Lung (tissue), 12 donors: ENCODE measurements around the gene MPZL1. TPM values are rescaled to one million over a fixed set of nuclear protein-coding genes. Genes with fewer than 3 reads are reported as not detected.

Experiments
- ATAC-seq: fragments of 200-7000 bp; cut with Tn5 transposase; one replicate; pipeline ENCODE4 v1.9.1; 2020; ENCODE audit warnings: moderate number of reproducible peaks; ENCODE audit not compliant: insufficient read depth, low FRiP score
- DNase-seq, 3 donors: peaks; one replicate each; pipeline ENCODE4 v3.0.0-alpha.2; 2013 to 2017
- H3K27ac ChIP-seq, 2 donors: one replicate each; pipeline ENCODE4 v1.5.1; 2013; ENCODE audit warnings: mild to moderate bottlenecking in 2 of 2, moderate library complexity in 2 of 2, control low read depth in 1 of 2, inconsistent platforms in 1 of 2, low read depth in 1 of 2, low read length in 1 of 2
- H3K27me3 ChIP-seq, 3 donors: one replicate each; pipeline ENCODE4 v1.5.1; 2013; ENCODE audit warnings: low read length in 2 of 3; ENCODE audit not compliant: control insufficient read depth in 3 of 3, insufficient read depth in 3 of 3
- H3K36me3 ChIP-seq, 4 donors: one replicate each; pipeline ENCODE4 v1.5.1; 2013; ENCODE audit warnings: low read length in 4 of 4, mild to moderate bottlenecking in 1 of 4, moderate library complexity in 1 of 4; ENCODE audit not compliant: control insufficient read depth in 4 of 4, insufficient read depth in 4 of 4
- H3K4me1 ChIP-seq, 5 donors: one replicate each; pipeline ENCODE4 v1.5.1; 2013; ENCODE audit warnings: low read length in 5 of 5, mild to moderate bottlenecking in 2 of 5, moderate library complexity in 1 of 5; ENCODE audit not compliant: control insufficient read depth in 5 of 5, insufficient read depth in 5 of 5
- H3K4me3 ChIP-seq: one replicate; pipeline ENCODE4 v1.5.1; 2013; ENCODE audit warnings: mild to moderate bottlenecking, control low read depth, moderate library complexity
- H3K9ac ChIP-seq, 2 donors: one replicate each; pipeline ENCODE4 v1.5.1; 2013; ENCODE audit warnings: low read length in 2 of 2, control low read depth in 1 of 2; ENCODE audit not compliant: insufficient read depth in 1 of 2
- H3K9me3 ChIP-seq, 4 donors: one replicate each; pipeline ENCODE4 v1.5.1; 2013; ENCODE audit warnings: low read length in 3 of 4, mild to moderate bottlenecking in 1 of 4, moderate library complexity in 1 of 4; ENCODE audit not compliant: control insufficient read depth in 4 of 4, insufficient read depth in 3 of 4
- WGBS, 2 donors: extraction: QIAGEN DNeasy Blood & Tissue Kit; methylation state at CpG; one replicate each; pipeline ENCODE4 v1.1.7; 2013; 5-methylcytosine and 5-hydroxymethylcytosine counted together
- polyA plus RNA-seq, 2 donors: library from polyadenylated mRNA; stranded (reverse); fragments of 200-250 nt; gene quantifications; one replicate each; pipeline ENCODE4 v1.2.1, GENCODE V29; 2013
- total RNA-seq, 2 donors: library from RNA; depleted of rRNA in 1 of 2; stranded (reverse); fragments of >200 nt in 1 of 2; gene quantifications; one replicate each; pipeline ENCODE4 v1.2.1, GENCODE V29; 2014 to 2021
- TF ChIP-seq, protein P1 (sequence below): IDR thresholded peaks from 2 replicates; pipeline ENCODE4 v1.5.1; 2012; ENCODE audit warnings: mild to moderate bottlenecking; ENCODE audit errors: control extremely low read depth, extremely low read depth
- donor health status: control.
- donor health status: control.
- donor health status: Bipolar disorder and iron deficiency.
- donor health status: healthy.
- donor health status: DM: yes; HTN: yes; CAD: no.

MPZL1 gene
- total and polyA plus RNA-seq, 4 donors = 25.3 to 116 (median 77.0) TPM

- ATAC-seq = no peak
- peaks cover 4 to 38% (median 27%) of the 10 kb centered on the region in 4 donors for H3K36me3 ChIP-seq
These were observed 63.2 kb downstream of the MPZL1 start for GRCh38 chr1:167784876-167785550.

DNA sequence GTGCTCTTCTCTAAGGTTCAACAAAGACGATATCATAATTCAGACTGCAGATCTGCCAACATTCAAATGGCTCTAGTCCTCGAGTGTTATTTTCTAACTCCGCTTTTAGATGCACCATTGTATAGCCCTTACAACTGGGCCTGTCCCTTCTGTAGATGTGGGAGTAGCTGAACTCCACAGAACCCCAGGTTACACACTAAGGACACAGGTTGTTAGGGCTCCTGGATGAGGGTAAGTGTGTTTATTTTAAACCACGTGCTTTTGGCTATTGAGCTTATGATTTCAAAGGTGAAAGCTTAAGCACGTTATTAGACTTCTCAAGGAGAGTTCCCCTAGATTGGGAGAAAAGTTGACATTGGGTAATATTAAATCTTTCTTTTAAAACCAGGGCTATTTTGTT, 64.7 kb downstream of the MPZL1 start:
- H3K4me1 ChIP-seq = peaks cover 0 to 5% (median 0%) of the 10 kb centered on the region in 5 donors
- H3K9me3 ChIP-seq = peaks cover 0 to 2% (median 0%) of the 10 kb centered on the region in 4 donors
- no peak overlapping the region for H3K27ac ChIP-seq
- peak in 1 of 3 donors; percentile 35 for DNase-seq
- H3K9ac ChIP-seq = no peak overlapping the region
- TF ChIP-seq, protein P1, sequence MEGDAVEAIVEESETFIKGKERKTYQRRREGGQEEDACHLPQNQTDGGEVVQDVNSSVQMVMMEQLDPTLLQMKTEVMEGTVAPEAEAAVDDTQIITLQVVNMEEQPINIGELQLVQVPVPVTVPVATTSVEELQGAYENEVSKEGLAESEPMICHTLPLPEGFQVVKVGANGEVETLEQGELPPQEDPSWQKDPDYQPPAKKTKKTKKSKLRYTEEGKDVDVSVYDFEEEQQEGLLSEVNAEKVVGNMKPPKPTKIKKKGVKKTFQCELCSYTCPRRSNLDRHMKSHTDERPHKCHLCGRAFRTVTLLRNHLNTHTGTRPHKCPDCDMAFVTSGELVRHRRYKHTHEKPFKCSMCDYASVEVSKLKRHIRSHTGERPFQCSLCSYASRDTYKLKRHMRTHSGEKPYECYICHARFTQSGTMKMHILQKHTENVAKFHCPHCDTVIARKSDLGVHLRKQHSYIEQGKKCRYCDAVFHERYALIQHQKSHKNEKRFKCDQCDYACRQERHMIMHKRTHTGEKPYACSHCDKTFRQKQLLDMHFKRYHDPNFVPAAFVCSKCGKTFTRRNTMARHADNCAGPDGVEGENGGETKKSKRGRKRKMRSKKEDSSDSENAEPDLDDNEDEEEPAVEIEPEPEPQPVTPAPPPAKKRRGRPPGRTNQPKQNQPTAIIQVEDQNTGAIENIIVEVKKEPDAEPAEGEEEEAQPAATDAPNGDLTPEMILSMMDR = no peak
- H3K4me3 ChIP-seq = no peak overlapping the region
- H3K27me3 ChIP-seq = no peaks in the 10 kb centered on the region
- H3K36me3 ChIP-seq = peaks cover 9 to 35% (median 28%) of the 10 kb centered on the region in 4 donors
- no peak for ATAC-seq
- 79 to 83% methylated on average over 5 of the region's 5 CpGs for WGBS, 2 donors

More at GRCh38 chr1:167784876-167785550, 63.2 kb downstream of the MPZL1 start:
- no peak for DNase-seq
- H3K9me3 ChIP-seq = peaks cover 0 to 1% (median 0%) of the 10 kb centered on the region in 4 donors
- 92 to 94% methylated on average over 3 of the region's 3 CpGs for WGBS, 2 donors
- no peak overlapping the region for H3K9ac ChIP-seq
- no peaks in the 10 kb centered on the region for H3K27me3 ChIP-seq
- no peak overlapping the region for H3K4me3 ChIP-seq
- TF ChIP-seq, protein P1 = no peak
- no peak overlapping the region for H3K27ac ChIP-seq
- H3K4me1 ChIP-seq = no peaks in the 10 kb centered on the region

- 92 to 97% methylated on average over 3 of the region's 3 CpGs for WGBS, 2 donors
- ATAC-seq = no peak
These were observed 67.7 kb downstream of the MPZL1 start for GRCh38 chr1:167789501-167789900.

More at GRCh38 chr1:167789501-167789900, 67.7 kb downstream of the MPZL1 start:
- Histone ChIP-seq H3K4me3 (no peak overlapping the region), H3K4me1 (peaks cover 0 to 12% (median 3%) of the 10 kb centered on the region in 5 donors), H3K27ac (no peak overlapping the region), H3K9me3 (peaks cover 0 to 2% (median 0%) of the 10 kb centered on the region in 4 donors), H3K9ac (no peak overlapping the region), H3K27me3 (no peaks in the 10 kb centered on the region), H3K36me3 (peaks cover 9 to 27% (median 21%) of the 10 kb centered on the region in 4 donors)
- DNase-seq = no peak
- TF ChIP-seq, protein P1 = no peak
